Heart right ventricle (tissue), 16 donors: Measurements from ENCODE around the gene FASTKD3. TPM values are rescaled to one million over a fixed set of nuclear protein-coding genes. Genes with fewer than 3 reads are reported as not detected.

ENCODE experiments used
- ATAC-seq, 8 donors: fragments of 200-7000 bp; cut with Tn5 transposase; one replicate each; pipeline ENCODE4 v1.9.1; 2020; ENCODE audit warnings: mild to moderate bottlenecking in 8 of 8, moderate library complexity in 8 of 8, moderate number of reproducible peaks in 1 of 8
- DNase-seq, 2 donors: peaks; one replicate each; pipeline ENCODE4 v3.0.0-alpha.2; 2020
- H3K27ac ChIP-seq, 10 donors: fragments of 200-600 bp; sonication (generic) in 2 of 10; one replicate each; pipeline versions ENCODE4 v1.5.0 to v1.8.0; 2020 to 2022; ENCODE audit warnings: mild to moderate bottlenecking in 3 of 10
- H3K27me3 ChIP-seq, 7 donors: fragments of 200-600 bp; one replicate each; pipeline ENCODE4 v1.8.0; 2021 to 2022; ENCODE audit warnings: mild to moderate bottlenecking in 2 of 7
- H3K36me3 ChIP-seq, 9 donors: fragments of 200-600 bp; sonication (generic) in 1 of 9; one replicate each; pipeline versions ENCODE4 v1.5.0 to v1.8.0; 2020 to 2022; ENCODE audit warnings: mild to moderate bottlenecking in 2 of 9
- H3K4me1 ChIP-seq, 9 donors: fragments of 200-600 bp; sonication (generic) in 1 of 9; one replicate each; pipeline versions ENCODE4 v1.5.0 to v1.8.0; 2020 to 2022; ENCODE audit warnings: mild to moderate bottlenecking in 4 of 9
- H3K4me3 ChIP-seq, 10 donors: fragments of 200-600 bp; sonication (generic) in 2 of 10; one replicate each; pipeline versions ENCODE4 v1.5.0 to v1.8.0; 2020 to 2022; ENCODE audit warnings: mild to moderate bottlenecking in 7 of 10, moderate library complexity in 2 of 10
- H3K9me3 ChIP-seq, 11 donors: fragments of 200-600 bp in 10 of 11; sonication (generic) in 2 of 11; one replicate each; pipeline versions ENCODE4 v1.5.0 to v1.8.0; 2013 to 2022; ENCODE audit warnings: mild to moderate bottlenecking in 2 of 11, control low read depth in 1 of 11, moderate library complexity in 1 of 11
- CTCF ChIP-seq, 9 donors: fragments of 200-600 bp; sonication (generic) in 2 of 9; IDR thresholded peaks; one replicate each; pipeline versions ENCODE4 v1.5.0 to v1.8.0; 2021 to 2022; ENCODE audit warnings: antibody characterized with exemption in 9 of 9, mild to moderate bottlenecking in 5 of 9, moderate library complexity in 1 of 9
- WGBS, 2 donors: extraction: QIAGEN DNeasy Blood & Tissue Kit; methylation state at CpG; one replicate each; pipeline ENCODE4 v1.1.7; 2013; ENCODE audit warnings: inconsistent platforms in 1 of 2; 5-methylcytosine and 5-hydroxymethylcytosine counted together
- intact Hi-C, 10 donors: fragments of 100-400 bp; cut with DNase I; formaldehyde crosslinking; loops; one replicate each; pipeline versions ENCODE4 v1.11.1 to v1.14.2; 2022
- polyA plus RNA-seq, 2 donors: library from polyadenylated mRNA; stranded (reverse); fragments of 200-250 nt; gene quantifications; one replicate each; pipeline ENCODE4 v1.2.3, GENCODE V29; 2013
- total RNA-seq, 10 donors: library from RNA; stranded (reverse); fragmentation: NEBNext Ultra II Directional in 3 of 10; extraction: Animal tissue kit (Norgen Biotek cat#: 25700) in 3 of 10; gene quantifications; one replicate each; pipeline versions ENCODE4 v1.2.1 to v1.2.4, GENCODE V29; 2021 to 2023
- donor health status: Arrhythmogenic right ventricular cardiomyopathy.
- donor health status: ischemic (EF 13 %, LVEDD 7.1; RV severe dilation, severe dysfunction).
- donor health status: healthy with polysubstance abuse.
- donor health status: DM: no; HTN: yes; CAD: no.
- donor health status: DM: no; HTN: no; CAD: no.
- donor health status: ischemic (EF 25% LVEDD 6.9; RV normal size, moderate dysfunction).
- donor health status: ischemic (EF 25% LVEDD 5.7; RV mildly dilated, moderate dysfunction).
- donor health status: healthy.
- donor health status: DM: yes; HTN: yes; CAD: no.
- donor health status: Ischemic cardiomyopathy.
- donor health status: ischemic (EF 35%, LVEDD 5.7; RV mildly dilated, moderate dysfunction).
- donor health status: nonischemic (EF 11% LVEDD 7.7; RV severe dilation, severe dysfunction).
- donor health status: DM: yes; HTN: yes; CAD: no.
- donor health status: PGD.
- donor health status: ischemic (EF 29% LVEDD 5.4; RV normal size, mild dysfunction).
- donor health status: nonischemic (EF 23%, LVEDD 6.1; RV moderate dilation, normal function).

The FASTKD3 gene
- total and polyA plus RNA-seq, 12 donors = 3.1 to 24.7 (median 5.1) TPM

- Histone ChIP-seq H3K9me3 (no peaks in the 10 kb centered on the region), H3K4me3 (no peak overlapping the region), H3K27ac (no peak overlapping the region), H3K4me1 (peaks cover 0 to 4% (median 0%) of the 10 kb centered on the region in 9 donors), H3K36me3 (peaks cover 0 to 52% (median 20%) of the 10 kb centered on the region in 9 donors), H3K27me3 (no peaks in the 10 kb centered on the region)
- WGBS, 2 donors = 77 to 80% methylated on average over 5 of the region's 5 CpGs
- intact Hi-C loops = loop anchor here in 1 of 10 donors (5.0 kb wide), 1 partner anchor 1090 kb away; no protein-coding TSS in a partner anchor
- no peak for TF ChIP-seq CTCF (IDR thresholded peaks at IDR 0.05)
- DNase-seq (no peak), ATAC-seq (no peak)
Observed at GRCh38 chr5:7857361-7857760, 11.5 kb downstream of the FASTKD3 start.

- intact Hi-C loops = loop anchor here in 1 of 10 donors (5.0 kb wide), 1 partner anchor 1090 kb away; no protein-coding TSS in a partner anchor
- WGBS, 2 donors = 95 to 97% methylated on average over 2 of the region's 2 CpGs
- no peak overlapping the region for H3K4me3 ChIP-seq
- peaks cover 0 to 9% (median 0%) of the 10 kb centered on the region in 9 donors for H3K4me1 ChIP-seq
- no peaks in the 10 kb centered on the region for H3K9me3 ChIP-seq
- peak; percentile 35 to 72 (median 68) for TF ChIP-seq CTCF (IDR thresholded peaks at IDR 0.05)
- H3K27ac ChIP-seq = no peak overlapping the region
- peaks cover 0 to 47% (median 16%) of the 10 kb centered on the region in 9 donors for H3K36me3 ChIP-seq
- ATAC-seq = peak in 4 of 8 donors; percentile 46 to 68 (median 65)
- peak in 1 of 2 donors; percentile 20 for DNase-seq
- peaks cover 0 to 2% (median 0%) of the 10 kb centered on the region in 7 donors for H3K27me3 ChIP-seq
Observed at GRCh38 chr5:7856855-7857254, 12.0 kb downstream of the FASTKD3 start.

GRCh38 chr5:7855611-7856010 lies 13.2 kb downstream of the FASTKD3 start:
- ATAC-seq (no peak), DNase-seq (no peak)
- intact Hi-C loops = loop anchor here in 1 of 10 donors (5.0 kb wide), 1 partner anchor 1088 kb away; no protein-coding TSS in a partner anchor
- Histone ChIP-seq H3K27me3 (peaks cover 0 to 14% (median 0%) of the 10 kb centered on the region in 7 donors), H3K27ac (no peak overlapping the region), H3K36me3 (peaks cover 0 to 34% (median 10%) of the 10 kb centered on the region in 9 donors), H3K4me3 (no peak overlapping the region), H3K4me1 (peaks cover 0 to 17% (median 0%) of the 10 kb centered on the region in 9 donors), H3K9me3 (no peaks in the 10 kb centered on the region)
- WGBS, 2 donors = 64 to 71% methylated on average over 3 of the region's 3 CpGs
- no peak for TF ChIP-seq CTCF (IDR thresholded peaks at IDR 0.05)

GRCh38 chr5:7852988-7853387 lies 15.8 kb downstream of the FASTKD3 start:
- ATAC-seq = no peak
- H3K4me3 ChIP-seq = no peak overlapping the region
- DNase-seq = no peak
- H3K27me3 ChIP-seq = peaks cover 18 to 39% (median 23%) of the 10 kb centered on the region in 7 donors
- H3K9me3 ChIP-seq = no peaks in the 10 kb centered on the region
- intact Hi-C loops = no loop called here
- H3K27ac ChIP-seq = no peak overlapping the region
- no peak for TF ChIP-seq CTCF (IDR thresholded peaks at IDR 0.05)
- 63 to 85% methylated on average over 2 of the region's 2 CpGs for WGBS, 2 donors
- peaks cover 7 to 27% (median 11%) of the 10 kb centered on the region in 9 donors for H3K4me1 ChIP-seq
- H3K36me3 ChIP-seq = peaks cover 0 to 8% (median 0%) of the 10 kb centered on the region in 9 donors
